Measurements from ENCODE around the gene MRPS34.

Gene MRPS34

DNA sequence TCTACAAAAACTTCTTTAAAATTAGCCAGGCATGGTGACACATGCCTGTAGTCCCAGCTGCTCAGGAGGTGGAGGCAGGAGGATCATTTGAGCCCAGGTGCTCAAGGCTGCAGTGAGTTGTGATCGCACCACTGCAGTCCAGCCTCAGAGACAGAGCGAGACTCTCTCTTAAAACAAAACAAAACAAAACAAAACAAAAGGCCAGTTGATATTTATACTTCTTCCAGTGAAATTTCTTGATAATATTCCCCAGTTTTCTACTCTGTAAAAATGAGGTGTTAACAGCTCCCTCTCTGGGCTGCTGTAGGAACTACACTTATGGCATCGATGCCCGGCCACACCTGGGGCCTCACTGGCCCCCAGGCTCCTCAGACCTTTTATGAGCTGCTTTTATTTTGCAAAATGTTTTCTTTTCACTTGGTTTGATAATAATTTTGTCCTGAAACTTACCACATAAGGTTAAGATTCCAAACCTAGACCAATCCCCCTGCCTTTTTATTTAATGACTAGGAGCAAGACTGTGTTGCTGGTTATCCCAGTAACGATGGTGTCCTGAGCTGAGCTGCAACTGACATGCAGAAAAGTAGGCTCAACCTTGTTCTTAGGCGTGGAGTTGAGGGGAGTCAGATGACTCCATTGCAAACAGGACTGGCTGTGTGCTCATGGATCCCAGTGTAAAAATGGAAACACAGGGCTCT lies 49.3 kb downstream of the MRPS34 start:
- DNase-seq = peak; percentile 34
